ENCODE measurements around the gene ARHGEF5. TPM values are rescaled to one million over a fixed set of nuclear protein-coding genes. Genes with fewer than 3 reads are reported as not detected.

The ARHGEF5 gene
- total and polyA plus RNA-seq, 2 of the 13 experiments (the other 11 are each of a cell fraction or from before 2014, with no cell fraction given) = 1.2 to 1.3 TPM

- TF ChIP-seq HINFP (CRISPR knock-in tag; IDR thresholded peaks at IDR 0.05; ENCODE audit: low read depth) = no peak
- TF ChIP-seq HMG20B (CRISPR knock-in tag; conservative IDR thresholded peaks at IDR 0.05) = no peak
- TF ChIP-seq HHEX (CRISPR knock-in tag; IDR thresholded peaks at IDR 0.05) = no peak
- no peak for TF ChIP-seq ZMYM3 (CRISPR knock-in tag; IDR thresholded peaks at IDR 0.05)
- no peak for TF ChIP-seq RARA (CRISPR knock-in tag; IDR thresholded peaks at IDR 0.05)
- no peak for TF ChIP-seq MIER2 (CRISPR knock-in tag; IDR thresholded peaks at IDR 0.05)
- TF ChIP-seq JUNB (CRISPR knock-in tag; IDR thresholded peaks at IDR 0.05; ENCODE audit: borderline replicate concordance) = no peak
- no peak for TF ChIP-seq MBNL3 (CRISPR knock-in tag; conservative IDR thresholded peaks at IDR 0.05)
Measured at GRCh38 chr7:144403102-144403501, 47.9 kb downstream of the ARHGEF5 start (continued).

DNA sequence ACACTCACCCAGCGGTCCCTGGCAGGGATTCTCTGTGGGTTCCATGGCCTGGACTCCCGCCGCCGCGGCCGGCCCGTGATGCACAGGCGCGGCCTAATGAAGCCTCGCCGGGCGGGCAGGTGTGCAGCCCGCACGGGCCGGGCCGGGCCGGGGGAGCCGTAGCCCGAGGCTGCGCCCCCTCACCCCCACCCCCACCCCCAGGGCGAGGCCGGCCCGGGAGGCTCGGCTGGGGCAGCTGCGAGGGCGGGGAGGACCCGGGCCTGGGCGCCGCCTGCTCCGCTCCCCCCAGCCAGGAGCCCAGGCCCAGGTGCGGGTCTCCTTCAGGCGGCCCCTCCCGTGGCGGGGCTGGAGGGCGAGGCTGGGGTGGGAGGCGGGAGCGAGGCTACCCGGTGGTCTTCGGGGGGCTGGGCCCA, 48.5 kb downstream of the ARHGEF5 start, which contains the start of gene NOBOX:
Gene NOBOX, minus strand, starts transcription at position 45 of the 413 bp plus-strand sequence.
- ATAC-seq (no peak), FAIRE-seq (no peak), DNase-seq (ENCODE audit: low spot score) (no peak)
- no peak within 1 kb of the TSS for H3K9ac ChIP-seq (ENCODE audit: insufficient read depth, low read depth, low read length)
- H3K4me3 ChIP-seq (replicated peaks in 1 of 3; ENCODE audit: insufficient read depth in 1 of 3, low read depth in 2 of 3, low read length in 3 of 3) = no peak within 1 kb of the TSS
- TF ChIP-seq TBP (CRISPR knock-in tag; IDR thresholded peaks at IDR 0.05) (no peak), MXD3 (CRISPR knock-in tag; IDR thresholded peaks at IDR 0.05) (no peak), GRHL1 (CRISPR knock-in tag; conservative IDR thresholded peaks at IDR 0.05) (no peak), HNRNPH1 (optimal IDR thresholded peaks at IDR 0.05; ENCODE audit: low read depth, low read length) (no peak), ERF (CRISPR knock-in tag; IDR thresholded peaks at IDR 0.05) (no peak), CENPBD1 (CRISPR knock-in tag; IDR thresholded peaks at IDR 0.05; ENCODE audit: borderline replicate concordance, low read depth) (no peak), TFDP2 (CRISPR knock-in tag; IDR thresholded peaks at IDR 0.05) (no peak)
- TF ChIP-seq, protein P1, sequence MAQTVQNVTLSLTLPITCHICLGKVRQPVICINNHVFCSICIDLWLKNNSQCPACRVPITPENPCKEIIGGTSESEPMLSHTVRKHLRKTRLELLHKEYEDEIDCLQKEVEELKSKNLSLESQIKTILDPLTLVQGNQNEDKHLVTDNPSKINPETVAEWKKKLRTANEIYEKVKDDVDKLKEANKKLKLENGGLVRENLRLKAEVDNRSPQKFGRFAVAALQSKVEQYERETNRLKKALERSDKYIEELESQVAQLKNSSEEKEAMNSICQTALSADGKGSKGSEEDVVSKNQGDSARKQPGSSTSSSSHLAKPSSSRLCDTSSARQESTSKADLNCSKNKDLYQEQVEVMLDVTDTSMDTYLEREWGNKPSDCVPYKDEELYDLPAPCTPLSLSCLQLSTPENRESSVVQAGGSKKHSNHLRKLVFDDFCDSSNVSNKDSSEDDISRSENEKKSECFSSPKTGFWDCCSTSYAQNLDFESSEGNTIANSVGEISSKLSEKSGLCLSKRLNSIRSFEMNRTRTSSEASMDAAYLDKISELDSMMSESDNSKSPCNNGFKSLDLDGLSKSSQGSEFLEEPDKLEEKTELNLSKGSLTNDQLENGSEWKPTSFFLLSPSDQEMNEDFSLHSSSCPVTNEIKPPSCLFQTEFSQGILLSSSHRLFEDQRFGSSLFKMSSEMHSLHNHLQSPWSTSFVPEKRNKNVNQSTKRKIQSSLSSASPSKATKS (CRISPR knock-in tag; IDR thresholded peaks at IDR 0.05) = no peak
- H2AFZ ChIP-seq (ENCODE audit: low read length) = no peak within 1 kb of the TSS
- no peaks in the 10 kb centered on the region for H4K20me1 ChIP-seq (ENCODE audit: insufficient read depth, low read length)
- no peaks in the 10 kb centered on the region for H3K9me3 ChIP-seq (ENCODE audit: low read length)
- no TSS peak for BruUV-seq (replicated peaks)
- no peak within 1 kb of the TSS for H3K27ac ChIP-seq (ENCODE audit: extremely low read length, insufficient read depth, low read length)
- no CpG with 5 or more reads among the region's 39 CpGs for WGBS (ENCODE audit: low lambda C conversion rate)
- intact Hi-C loops (cut with micrococcal nuclease; ENCODE audit: unreplicated experiment) = no loop called here
- H3K79me2 ChIP-seq (ENCODE audit: insufficient read depth, low read length) = no peaks in the 10 kb centered on the region
- no peak within 1 kb of the TSS for H3K4me2 ChIP-seq (ENCODE audit: low read depth, low read length)
- H3K27me3 ChIP-seq (ENCODE audit: control insufficient read depth in 1 of 2, insufficient read depth in 2 of 2, low read length in 2 of 2) = peaks cover 0 to 15% of the 10 kb centered on the region in 2 experiments; a peak in 3 of 5 replicates
- POLR2A ChIA-PET = no interaction called here
- CTCF ChIA-PET (ENCODE audit: low intra/inter-chr PET ratio, low total read pairs) = no interaction called here
- in situ Hi-C loops (cut with HindIII; ENCODE audit: extremely low pct_ligation_motif_present, low pct_unique_long_range_greater_than_20kb) = no loop called here
- no peaks in the 10 kb centered on the region for H3K4me1 ChIP-seq (ENCODE audit: insufficient read depth, low read length)
- no peaks in the 10 kb centered on the region for H3K36me3 ChIP-seq (replicated peaks in 1 of 2; ENCODE audit: control insufficient read depth in 1 of 2, insufficient read depth in 2 of 2, low read length in 2 of 2)
